ENCODE data around the gene MPHOSPH6. TPM values are rescaled to one million over a fixed set of nuclear protein-coding genes. Genes with fewer than 3 reads are reported as not detected.

MPHOSPH6 gene
- total and polyA plus RNA-seq, 2 of the 13 experiments (the other 11 are each of a cell fraction or from before 2014, with no cell fraction given): 28.4 to 76.4 TPM

DNA sequence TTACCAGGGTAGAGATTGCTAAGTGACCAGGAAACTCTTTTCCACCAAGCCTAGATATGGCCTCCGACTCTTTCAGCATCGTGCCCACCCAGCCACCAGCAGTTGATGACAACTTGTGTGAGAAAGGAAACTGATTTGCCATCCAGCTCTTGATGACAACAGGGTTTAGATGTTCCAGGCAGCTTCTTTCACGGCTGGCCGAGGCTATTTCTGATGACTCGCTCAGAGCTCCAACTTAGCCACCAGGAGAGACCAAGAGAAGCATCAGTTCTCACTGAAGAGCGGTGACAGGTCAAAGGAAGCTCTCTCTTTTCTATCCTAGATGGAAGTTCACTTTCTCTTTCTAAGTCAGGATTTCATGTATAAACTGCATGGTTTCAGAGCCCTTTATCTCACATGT lies 61.2 kb downstream of the MPHOSPH6 start:
- H3K27ac ChIP-seq (ENCODE audit: extremely low read length, insufficient read depth, low read length): no peak overlapping the region
- FAIRE-seq (no peak), ATAC-seq (no peak), DNase-seq (ENCODE audit: low spot score) (no peak)
- no peaks in the 10 kb centered on the region for H3K27me3 ChIP-seq (ENCODE audit: control insufficient read depth in 1 of 2, insufficient read depth in 2 of 2, low read length in 2 of 2)
- no peaks in the 10 kb centered on the region for H3K9me3 ChIP-seq (ENCODE audit: low read length)
- 73% methylated on average over 6 of the region's 6 CpGs for WGBS (ENCODE audit: low lambda C conversion rate)
- no peak for TF ChIP-seq SIN3A (IDR thresholded peaks at IDR 0.05; ENCODE audit: borderline replicate concordance, low read depth, low read length)
- TF ChIP-seq EP300 (IDR thresholded peaks at IDR 0.05; ENCODE audit: low read depth in 2 of 2, low read length in 2 of 2): no peak
- no peak for TF ChIP-seq EP300 (CRISPR knock-in tag; IDR thresholded peaks at IDR 0.05; ENCODE audit: borderline replicate concordance)
- no peak for TF ChIP-seq KMT2A (CRISPR knock-in tag; IDR thresholded peaks at IDR 0.05)
- TF ChIP-seq, protein P1, sequence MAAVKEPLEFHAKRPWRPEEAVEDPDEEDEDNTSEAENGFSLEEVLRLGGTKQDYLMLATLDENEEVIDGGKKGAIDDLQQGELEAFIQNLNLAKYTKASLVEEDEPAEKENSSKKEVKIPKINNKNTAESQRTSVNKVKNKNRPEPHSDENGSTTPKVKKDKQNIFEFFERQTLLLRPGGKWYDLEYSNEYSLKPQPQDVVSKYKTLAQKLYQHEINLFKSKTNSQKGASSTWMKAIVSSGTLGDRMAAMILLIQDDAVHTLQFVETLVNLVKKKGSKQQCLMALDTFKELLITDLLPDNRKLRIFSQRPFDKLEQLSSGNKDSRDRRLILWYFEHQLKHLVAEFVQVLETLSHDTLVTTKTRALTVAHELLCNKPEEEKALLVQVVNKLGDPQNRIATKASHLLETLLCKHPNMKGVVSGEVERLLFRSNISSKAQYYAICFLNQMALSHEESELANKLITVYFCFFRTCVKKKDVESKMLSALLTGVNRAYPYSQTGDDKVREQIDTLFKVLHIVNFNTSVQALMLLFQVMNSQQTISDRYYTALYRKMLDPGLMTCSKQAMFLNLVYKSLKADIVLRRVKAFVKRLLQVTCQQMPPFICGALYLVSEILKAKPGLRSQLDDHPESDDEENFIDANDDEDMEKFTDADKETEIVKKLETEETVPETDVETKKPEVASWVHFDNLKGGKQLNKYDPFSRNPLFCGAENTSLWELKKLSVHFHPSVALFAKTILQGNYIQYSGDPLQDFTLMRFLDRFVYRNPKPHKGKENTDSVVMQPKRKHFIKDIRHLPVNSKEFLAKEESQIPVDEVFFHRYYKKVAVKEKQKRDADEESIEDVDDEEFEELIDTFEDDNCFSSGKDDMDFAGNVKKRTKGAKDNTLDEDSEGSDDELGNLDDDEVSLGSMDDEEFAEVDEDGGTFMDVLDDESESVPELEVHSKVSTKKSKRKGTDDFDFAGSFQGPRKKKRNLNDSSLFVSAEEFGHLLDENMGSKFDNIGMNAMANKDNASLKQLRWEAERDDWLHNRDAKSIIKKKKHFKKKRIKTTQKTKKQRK (IDR thresholded peaks at IDR 0.05; ENCODE audit: low read length): no peak
- peaks cover 12% of the 10 kb centered on the region for H3K4me1 ChIP-seq (ENCODE audit: insufficient read depth, low read length)
- no peaks in the 10 kb centered on the region for H4K20me1 ChIP-seq (ENCODE audit: insufficient read depth, low read length)
- CTCF ChIA-PET (ENCODE audit: low intra/inter-chr PET ratio, low total read pairs): no interaction called here
- in situ Hi-C loops (cut with HindIII; ENCODE audit: extremely low pct_ligation_motif_present, low pct_unique_long_range_greater_than_20kb) (no loop called here), intact Hi-C loops (cut with micrococcal nuclease; ENCODE audit: unreplicated experiment) (no loop called here)
- no peaks in the 10 kb centered on the region for H3K79me2 ChIP-seq (ENCODE audit: insufficient read depth, low read length)
- no peak overlapping the region for H3K4me2 ChIP-seq (ENCODE audit: low read depth, low read length)
- no peak overlapping the region for H3K4me3 ChIP-seq (replicated peaks in 1 of 3; ENCODE audit: insufficient read depth in 1 of 3, low read depth in 2 of 3, low read length in 3 of 3)
- BruUV-seq (replicated peaks): no TSS peak
- no peak overlapping the region for H3K9ac ChIP-seq (ENCODE audit: insufficient read depth, low read depth, low read length)
- H2AFZ ChIP-seq (ENCODE audit: low read length): no peak overlapping the region
- no peaks in the 10 kb centered on the region for H3K36me3 ChIP-seq (replicated peaks in 1 of 2; ENCODE audit: control insufficient read depth in 1 of 2, insufficient read depth in 2 of 2, low read length in 2 of 2)
- POLR2A ChIA-PET: no interaction called here

DNA sequence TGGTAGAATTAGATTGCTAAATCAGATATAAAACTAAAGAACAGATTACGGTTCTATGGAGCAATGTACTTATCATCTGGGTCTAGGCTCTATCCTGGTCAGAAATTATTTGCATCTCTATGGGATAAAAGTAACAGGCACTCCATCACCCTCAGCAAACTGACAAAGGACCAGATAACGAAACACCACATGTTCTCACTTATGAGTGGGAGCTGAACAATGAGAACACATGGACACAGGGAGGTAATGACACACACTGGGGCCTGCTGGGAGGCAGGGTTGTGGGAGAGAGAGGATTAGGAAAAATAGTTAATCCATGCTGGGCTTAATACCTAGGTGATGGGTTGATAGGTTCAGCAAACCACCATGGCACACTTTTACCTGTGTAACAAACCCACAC lies 61.9 kb downstream of the MPHOSPH6 start:
- intact Hi-C loops (cut with micrococcal nuclease; ENCODE audit: unreplicated experiment) (no loop called here), in situ Hi-C loops (cut with HindIII; ENCODE audit: extremely low pct_ligation_motif_present, low pct_unique_long_range_greater_than_20kb) (no loop called here)
- 77% methylated on average over 2 of the region's 2 CpGs for WGBS (ENCODE audit: low lambda C conversion rate)
- FAIRE-seq (no peak), ATAC-seq (no peak), DNase-seq (ENCODE audit: low spot score) (no peak)
- Histone ChIP-seq H4K20me1 (ENCODE audit: insufficient read depth, low read length) (no peaks in the 10 kb centered on the region), H3K27me3 (ENCODE audit: control insufficient read depth in 1 of 2, insufficient read depth in 2 of 2, low read length in 2 of 2) (no peaks in the 10 kb centered on the region), H2AFZ (ENCODE audit: low read length) (no peak overlapping the region), H3K79me2 (ENCODE audit: insufficient read depth, low read length) (no peaks in the 10 kb centered on the region), H3K9ac (ENCODE audit: insufficient read depth, low read depth, low read length) (no peak overlapping the region), H3K4me2 (ENCODE audit: low read depth, low read length) (no peak overlapping the region), H3K4me1 (ENCODE audit: insufficient read depth, low read length) (peaks cover 12% of the 10 kb centered on the region), H3K4me3 (replicated peaks in 1 of 3; ENCODE audit: insufficient read depth in 1 of 3, low read depth in 2 of 3, low read length in 3 of 3) (no peak overlapping the region), H3K9me3 (ENCODE audit: low read length) (no peaks in the 10 kb centered on the region), H3K36me3 (replicated peaks in 1 of 2; ENCODE audit: control insufficient read depth in 1 of 2, insufficient read depth in 2 of 2, low read length in 2 of 2) (no peaks in the 10 kb centered on the region), H3K27ac (ENCODE audit: extremely low read length, insufficient read depth, low read length) (no peak overlapping the region)
- ChIA-PET POLR2A (no interaction called here), CTCF (ENCODE audit: low intra/inter-chr PET ratio, low total read pairs) (no interaction called here)
- BruUV-seq (replicated peaks): no TSS peak
- TF ChIP-seq CCDC6 (CRISPR knock-in tag; IDR thresholded peaks at IDR 0.05) (no peak), ZNF619 (CRISPR knock-in tag; IDR thresholded peaks at IDR 0.05) (no peak), ZNF205 (CRISPR knock-in tag; IDR thresholded peaks at IDR 0.05) (no peak), ZNF234 (CRISPR knock-in tag; conservative IDR thresholded peaks at IDR 0.05) (no peak), ZKSCAN8 (CRISPR knock-in tag; IDR thresholded peaks at IDR 0.05; ENCODE audit: borderline replicate concordance) (no peak)
- TF ChIP-seq, protein P2, sequence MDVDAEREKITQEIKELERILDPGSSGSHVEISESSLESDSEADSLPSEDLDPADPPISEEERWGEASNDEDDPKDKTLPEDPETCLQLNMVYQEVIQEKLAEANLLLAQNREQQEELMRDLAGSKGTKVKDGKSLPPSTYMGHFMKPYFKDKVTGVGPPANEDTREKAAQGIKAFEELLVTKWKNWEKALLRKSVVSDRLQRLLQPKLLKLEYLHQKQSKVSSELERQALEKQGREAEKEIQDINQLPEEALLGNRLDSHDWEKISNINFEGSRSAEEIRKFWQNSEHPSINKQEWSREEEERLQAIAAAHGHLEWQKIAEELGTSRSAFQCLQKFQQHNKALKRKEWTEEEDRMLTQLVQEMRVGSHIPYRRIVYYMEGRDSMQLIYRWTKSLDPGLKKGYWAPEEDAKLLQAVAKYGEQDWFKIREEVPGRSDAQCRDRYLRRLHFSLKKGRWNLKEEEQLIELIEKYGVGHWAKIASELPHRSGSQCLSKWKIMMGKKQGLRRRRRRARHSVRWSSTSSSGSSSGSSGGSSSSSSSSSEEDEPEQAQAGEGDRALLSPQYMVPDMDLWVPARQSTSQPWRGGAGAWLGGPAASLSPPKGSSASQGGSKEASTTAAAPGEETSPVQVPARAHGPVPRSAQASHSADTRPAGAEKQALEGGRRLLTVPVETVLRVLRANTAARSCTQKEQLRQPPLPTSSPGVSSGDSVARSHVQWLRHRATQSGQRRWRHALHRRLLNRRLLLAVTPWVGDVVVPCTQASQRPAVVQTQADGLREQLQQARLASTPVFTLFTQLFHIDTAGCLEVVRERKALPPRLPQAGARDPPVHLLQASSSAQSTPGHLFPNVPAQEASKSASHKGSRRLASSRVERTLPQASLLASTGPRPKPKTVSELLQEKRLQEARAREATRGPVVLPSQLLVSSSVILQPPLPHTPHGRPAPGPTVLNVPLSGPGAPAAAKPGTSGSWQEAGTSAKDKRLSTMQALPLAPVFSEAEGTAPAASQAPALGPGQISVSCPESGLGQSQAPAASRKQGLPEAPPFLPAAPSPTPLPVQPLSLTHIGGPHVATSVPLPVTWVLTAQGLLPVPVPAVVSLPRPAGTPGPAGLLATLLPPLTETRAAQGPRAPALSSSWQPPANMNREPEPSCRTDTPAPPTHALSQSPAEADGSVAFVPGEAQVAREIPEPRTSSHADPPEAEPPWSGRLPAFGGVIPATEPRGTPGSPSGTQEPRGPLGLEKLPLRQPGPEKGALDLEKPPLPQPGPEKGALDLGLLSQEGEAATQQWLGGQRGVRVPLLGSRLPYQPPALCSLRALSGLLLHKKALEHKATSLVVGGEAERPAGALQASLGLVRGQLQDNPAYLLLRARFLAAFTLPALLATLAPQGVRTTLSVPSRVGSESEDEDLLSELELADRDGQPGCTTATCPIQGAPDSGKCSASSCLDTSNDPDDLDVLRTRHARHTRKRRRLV (CRISPR knock-in tag; IDR thresholded peaks at IDR 0.05): no peak

Measured in HepG2 (cell line).